Measurements from ENCODE around the gene CKAP4.

- TF ChIP-seq POLR2A (IDR thresholded peaks at IDR 0.05; ENCODE audit: low read length) (no peak), GATA1 (IDR thresholded peaks at IDR 0.05; ENCODE audit: low read depth, low read length) (no peak)
These were observed 36.7 kb upstream of the CKAP4 start for GRCh38 chr12:106284358-106285105.

Data from erythroblast (primary cell).